GM12878 (cell line): ENCODE measurements around the gene AP3B1. TPM values are rescaled to one million over a fixed set of nuclear protein-coding genes. Genes with fewer than 3 reads are reported as not detected.

Source experiments
- ATAC-seq: fragments of 200-7000 bp; cut with Tn5 transposase; 3 replicates; pipeline ENCODE4 v1.9.1; 2020; ENCODE audit warnings: mild to moderate bottlenecking, moderate library complexity
- BruUV-seq: library from RNA; stranded (reverse); fragments of 400-500 nt; replicated peaks from 2 replicates; lab custom pipeline; 2021; lab: Mats Ljungman, UMichigan
- CTCF ChIA-PET: fragments of 300-600 bp; sonication (Branson Sonifier 250); formaldehyde crosslinking; extraction: SDS; loops from one replicate; lab custom pipeline; 2021; ENCODE audit warnings: inconsistent platforms; lab: Yijun Ruan, JAX
- POLR2A ChIA-PET: fragments of 350-600 bp; formaldehyde crosslinking; extraction: SDS; loops from one replicate; lab custom pipeline; 2021; ENCODE audit warnings: inconsistent platforms; lab: Charles Lee
- RAD21 ChIA-PET: fragments of 300-600 bp; sonication (Branson Sonifier 250); formaldehyde crosslinking; loops from one replicate; lab custom pipeline; 2023; ENCODE audit warnings: antibody characterized with exemption; ENCODE audit not compliant: unreplicated experiment; lab: Charles Lee
- SMC1A ChIA-PET: fragments of 300-600 bp; sonication (Branson Sonifier 250); formaldehyde crosslinking; loops from one replicate; lab custom pipeline; 2023; ENCODE audit not compliant: unreplicated experiment, uncharacterized antibody; lab: Charles Lee
- DNase-seq: peaks from one replicate; pipeline ENCODE4 v3.0.0-alpha.2; 2011; ENCODE audit warnings: low read depth, low spot score
- FAIRE-seq: peaks from 3 replicates; lab custom pipeline; 2011; peaks lifted over from hg19 to GRCh38; lab: Jason Lieb, UNC
- H2AFZ ChIP-seq: 2 replicates; pipeline ENCODE4 v1.6.0; 2011; ENCODE audit warnings: low read depth, low read length, control low read depth; ENCODE audit not compliant: control insufficient read depth
- H3K27ac ChIP-seq: 2 replicates; pipeline ENCODE4 v1.5.1; 2011; ENCODE audit warnings: control low read depth; ENCODE audit not compliant: control insufficient read depth, insufficient read depth
- H3K27me3 ChIP-seq, 2 experiments: replicated peaks in 1 of 2; 2 replicates each; pipeline versions ENCODE4 v1.6.0 to v1.6.1; 2011; ENCODE audit warnings: low read length in 1 of 2; ENCODE audit not compliant: control insufficient read depth in 2 of 2, insufficient read depth in 2 of 2
- H3K36me3 ChIP-seq, 2 experiments: 2 replicates each; pipeline ENCODE4 v1.5.1; 2011; ENCODE audit warnings: low read length in 1 of 2; ENCODE audit not compliant: control insufficient read depth in 2 of 2, insufficient read depth in 2 of 2
- H3K4me1 ChIP-seq: 2 replicates; pipeline ENCODE4 v1.6.1; 2011; ENCODE audit warnings: mild to moderate bottlenecking, low read length, moderate library complexity, mixed read lengths; ENCODE audit not compliant: control insufficient read depth, insufficient read depth
- H3K4me2 ChIP-seq: 2 replicates; pipeline ENCODE4 v1.6.0; 2011; ENCODE audit warnings: control low read depth; ENCODE audit not compliant: control insufficient read depth, insufficient read depth
- H3K4me3 ChIP-seq: fragments of 200-600 bp; sonication (generic); 2 replicates; pipeline ENCODE4 v1.5.1; 2016
- H3K79me2 ChIP-seq: 2 replicates; pipeline ENCODE4 v1.6.0; 2011; ENCODE audit warnings: low read length; ENCODE audit not compliant: control insufficient read depth, insufficient read depth
- H3K9ac ChIP-seq: 2 replicates; pipeline ENCODE4 v1.8.0; 2011; ENCODE audit warnings: low read length, control low read depth, mixed read lengths; ENCODE audit not compliant: control insufficient read depth, insufficient read depth
- H3K9me3 ChIP-seq: replicated peaks from 3 replicates; pipeline ENCODE4 v1.5.1; 2011; ENCODE audit warnings: mild to moderate bottlenecking, low read length; ENCODE audit not compliant: control insufficient read depth, insufficient read depth
- H4K20me1 ChIP-seq: 2 replicates; pipeline ENCODE4 v1.6.0; 2011; ENCODE audit not compliant: control insufficient read depth, insufficient read depth
- CHD1 ChIP-seq: IDR thresholded peaks from 2 replicates; pipeline ENCODE4 v1.6.1; 2012; ENCODE audit warnings: low read depth, low read length, improper control_type of control experiment
- ESRRA ChIP-seq: IDR thresholded peaks from 2 replicates; pipeline ENCODE4 v1.6.1; 2012; ENCODE audit warnings: mild to moderate bottlenecking, low read length, improper control_type of control experiment
- GABPA ChIP-seq: IDR thresholded peaks from 2 replicates; pipeline ENCODE4 v1.6.1; 2014; ENCODE audit warnings: antibody characterized with exemption, low read depth, mild to moderate bottlenecking, inconsistent platforms
- HDAC6 ChIP-seq: fragments of 200-600 bp; sonication (generic); IDR thresholded peaks from one replicate; pipeline ENCODE4 v1.8.0; 2017; ENCODE audit warnings: antibody characterized with exemption; ENCODE audit not compliant: unreplicated experiment
- HDGF ChIP-seq: fragments of 450-650 bp; IDR thresholded peaks from 2 replicates; pipeline ENCODE4 v1.6.1; 2016; ENCODE audit warnings: antibody characterized with exemption
- NFIC ChIP-seq: IDR thresholded peaks from 2 replicates; pipeline ENCODE4 v1.6.1; 2012; ENCODE audit warnings: low read depth, mild to moderate bottlenecking, inconsistent platforms, low read length, moderate library complexity
- SMC3 ChIP-seq: IDR thresholded peaks from 2 replicates; pipeline ENCODE4 v1.6.1; 2011; ENCODE audit warnings: low read length, improper control_type of control experiment, borderline replicate concordance
- SREBF1 ChIP-seq: IDR thresholded peaks from 2 replicates; pipeline ENCODE4 v1.6.1; 2012; ENCODE audit warnings: mild to moderate bottlenecking, low read length
- ZNF24 ChIP-seq: fragments of 450-650 bp; IDR thresholded peaks from 2 replicates; pipeline ENCODE4 v1.6.1; 2017; ENCODE audit warnings: antibody characterized with exemption, mild to moderate bottlenecking
- ZNF384 ChIP-seq: IDR thresholded peaks from 2 replicates; pipeline ENCODE4 v1.6.1; 2012; ENCODE audit warnings: low read depth, mild to moderate bottlenecking, low read length, improper control_type of control experiment, borderline replicate concordance
- WGBS: methylation state at CpG from one replicate; pipeline ENCODE4 v1.1.6; 2016; ENCODE audit warnings: low lambda C conversion rate; ENCODE audit not compliant: insufficient replicate concordance, insufficient coverage; ENCODE audit errors: missing lambda C conversion rate; 5-methylcytosine and 5-hydroxymethylcytosine counted together
- in situ Hi-C: fragments of 300-500 bp; cut with MboI; formaldehyde crosslinking; loops from 9 replicates; pipeline ENCODE4 v1.14.3; 2018; ENCODE audit warnings: mixed read lengths
- intact Hi-C: fragments of 100-400 bp; cut with micrococcal nuclease; formaldehyde crosslinking; loops from one replicate; pipeline ENCODE4 v1.14.2; 2022; ENCODE audit not compliant: unreplicated experiment
- polyA plus RNA-seq, 11 experiments: library from polyadenylated mRNA; depleted of rRNA in 4 of 11; unstranded in 6 of 11; stranded (reverse) in 5 of 11; fragments of >200 nt; fragmentation: Nextera tagmentation in 4 of 11; fragmentation: Illumina TruSeq in 1 of 11; extraction: Ambion mirVana in 4 of 11; extraction: Trizol in 1 of 11; gene quantifications; 1 replicate in 1 of 11; 2 replicates in 10 of 11; pipeline versions ENCODE4 v1.2.1 to v1.2.3, GENCODE V29; 2011 to 2016; ENCODE audit warnings: inconsistent platforms in 2 of 11, missing spikeins in 2 of 11, low read depth in 1 of 11
- total RNA-seq, 4 experiments: library from RNA; depleted of rRNA in 3 of 4; stranded (reverse); fragments of >200 nt in 3 of 4; fragmentation: Illumina TruSeq in 1 of 4; extraction: Trizol in 1 of 4; gene quantifications; 2 replicates each; pipeline versions ENCODE4 v1.2.1 to v1.2.3, GENCODE V29; 2013 to 2021
- TF ChIP-seq, protein P1 (sequence below): IDR thresholded peaks from 2 replicates; pipeline ENCODE4 v1.6.1; 2011; ENCODE audit warnings: borderline replicate concordance, low read depth, mild to moderate bottlenecking, moderate library complexity, mixed read lengths, low read length; ENCODE audit not compliant: insufficient read depth; ENCODE audit errors: extremely low read length
- TF ChIP-seq, protein P2 (sequence below): fragments of 150-350 bp; IDR thresholded peaks from 2 replicates; pipeline ENCODE4 v1.6.1; 2016; ENCODE audit warnings: low read depth, low read length
- TF ChIP-seq, protein P3 (sequence below): fragments of 450-650 bp; IDR thresholded peaks from 2 replicates; pipeline ENCODE4 v1.6.1; 2017; ENCODE audit warnings: low read depth, mild to moderate bottlenecking, moderate library complexity

Gene AP3B1
- total and polyA plus RNA-seq, 10 of the 15 experiments (the other 5 are each of a cell fraction or from before 2014, with no cell fraction given): 30.9 to 70.8 (median 46.0) TPM

DNA sequence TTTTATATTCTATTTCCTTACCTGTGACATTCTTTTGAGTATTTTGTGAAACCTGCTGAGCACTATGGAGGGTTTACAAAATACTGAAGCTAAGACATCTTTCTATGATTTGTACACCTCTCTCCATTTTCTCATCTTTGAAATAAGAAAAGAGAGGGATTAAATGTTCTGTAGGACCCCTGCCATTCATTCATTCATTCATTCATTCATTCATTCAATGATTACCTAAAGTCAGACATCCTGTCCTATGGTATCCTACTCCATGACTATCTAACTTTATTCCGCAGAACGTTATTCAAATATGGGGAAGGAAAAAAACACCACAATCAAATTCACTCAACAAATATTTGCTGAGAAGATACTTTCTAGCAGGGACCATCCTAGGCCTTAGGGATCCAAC, 51.4 kb downstream of the AP3B1 start:
- H3K9me3 ChIP-seq: no peaks in the 10 kb centered on the region
- RAD21 ChIA-PET: no interaction called here
- H3K36me3 ChIP-seq: no peaks in the 10 kb centered on the region; a peak in 1 of 4 replicates
- no peak overlapping the region for H3K27ac ChIP-seq
- H4K20me1 ChIP-seq: no peaks in the 10 kb centered on the region
- no peaks in the 10 kb centered on the region for H3K79me2 ChIP-seq
- H3K27me3 ChIP-seq: no peaks in the 10 kb centered on the region
- H3K4me3 ChIP-seq: no peak overlapping the region
- ATAC-seq (no peak), DNase-seq (no peak), FAIRE-seq (no peak)
- TF ChIP-seq ZNF24: peak; percentile 88
- no peak for TF ChIP-seq ZNF384
- 100% methylated on average over 2 of the region's 2 CpGs for WGBS
- POLR2A ChIA-PET: interaction anchor here (0.6 kb wide), 1 partner anchor 697 kb away, joined by 3 read pairs; no protein-coding TSS in a partner anchor
- CTCF ChIA-PET: no interaction called here
- SMC1A ChIA-PET: interaction anchor here (0.8 kb wide), 1 partner anchor 45 kb away, joined by 3 read pairs; no protein-coding TSS in a partner anchor
- H3K4me1 ChIP-seq: no peaks in the 10 kb centered on the region
- H3K9ac ChIP-seq: no peak overlapping the region
- no peak overlapping the region for H2AFZ ChIP-seq
- intact Hi-C loops (no loop called here), in situ Hi-C loops (no loop called here)
- H3K4me2 ChIP-seq: no peak overlapping the region
- BruUV-seq: no TSS peak

DNA sequence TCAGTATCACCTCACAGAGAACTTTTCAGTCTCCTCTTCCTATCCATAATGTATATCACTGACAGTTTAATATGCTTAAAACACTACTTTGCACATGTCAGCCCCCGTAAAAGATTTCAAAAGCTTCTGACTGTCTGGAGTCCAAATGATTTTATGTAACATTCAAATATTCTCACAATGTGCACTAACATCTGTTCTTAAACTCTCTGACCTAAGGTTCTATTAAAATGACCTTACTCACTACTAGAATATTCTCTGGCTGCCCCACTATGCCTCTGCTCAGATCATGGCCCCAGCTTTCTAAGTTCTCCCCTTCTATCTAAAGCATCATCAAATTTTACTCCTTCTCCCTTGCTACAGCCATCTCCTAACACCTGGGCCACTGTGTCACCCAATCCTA, 52.5 kb downstream of the AP3B1 start:
- H3K9ac ChIP-seq: no peak overlapping the region
- no peaks in the 10 kb centered on the region for H3K79me2 ChIP-seq
- intact Hi-C loops (no loop called here), in situ Hi-C loops (no loop called here)
- no peaks in the 10 kb centered on the region for H3K4me1 ChIP-seq
- no peaks in the 10 kb centered on the region for H3K9me3 ChIP-seq
- SMC1A ChIA-PET: no interaction called here
- 100% methylated on average over 1 of the region's 1 CpG for WGBS
- no peak overlapping the region for H3K4me2 ChIP-seq
- no peak overlapping the region for H3K4me3 ChIP-seq
- RAD21 ChIA-PET: no interaction called here
- H3K27ac ChIP-seq: no peak overlapping the region
- BruUV-seq: no TSS peak
- no peaks in the 10 kb centered on the region for H3K27me3 ChIP-seq
- H3K36me3 ChIP-seq: no peaks in the 10 kb centered on the region; a peak in 2 of 4 replicates
- POLR2A ChIA-PET: no interaction called here
- DNase-seq (no peak), FAIRE-seq (peak; percentile 54), ATAC-seq (no peak)
- no peak overlapping the region for H2AFZ ChIP-seq
- CTCF ChIA-PET: no interaction called here
- H4K20me1 ChIP-seq: no peaks in the 10 kb centered on the region
- no peak for TF ChIP-seq GABPA
- TF ChIP-seq, protein P1, sequence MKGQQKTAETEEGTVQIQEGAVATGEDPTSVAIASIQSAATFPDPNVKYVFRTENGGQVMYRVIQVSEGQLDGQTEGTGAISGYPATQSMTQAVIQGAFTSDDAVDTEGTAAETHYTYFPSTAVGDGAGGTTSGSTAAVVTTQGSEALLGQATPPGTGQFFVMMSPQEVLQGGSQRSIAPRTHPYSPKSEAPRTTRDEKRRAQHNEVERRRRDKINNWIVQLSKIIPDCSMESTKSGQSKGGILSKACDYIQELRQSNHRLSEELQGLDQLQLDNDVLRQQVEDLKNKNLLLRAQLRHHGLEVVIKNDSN: no peak
- TF ChIP-seq SMC3: no peak
- TF ChIP-seq, protein P2, sequence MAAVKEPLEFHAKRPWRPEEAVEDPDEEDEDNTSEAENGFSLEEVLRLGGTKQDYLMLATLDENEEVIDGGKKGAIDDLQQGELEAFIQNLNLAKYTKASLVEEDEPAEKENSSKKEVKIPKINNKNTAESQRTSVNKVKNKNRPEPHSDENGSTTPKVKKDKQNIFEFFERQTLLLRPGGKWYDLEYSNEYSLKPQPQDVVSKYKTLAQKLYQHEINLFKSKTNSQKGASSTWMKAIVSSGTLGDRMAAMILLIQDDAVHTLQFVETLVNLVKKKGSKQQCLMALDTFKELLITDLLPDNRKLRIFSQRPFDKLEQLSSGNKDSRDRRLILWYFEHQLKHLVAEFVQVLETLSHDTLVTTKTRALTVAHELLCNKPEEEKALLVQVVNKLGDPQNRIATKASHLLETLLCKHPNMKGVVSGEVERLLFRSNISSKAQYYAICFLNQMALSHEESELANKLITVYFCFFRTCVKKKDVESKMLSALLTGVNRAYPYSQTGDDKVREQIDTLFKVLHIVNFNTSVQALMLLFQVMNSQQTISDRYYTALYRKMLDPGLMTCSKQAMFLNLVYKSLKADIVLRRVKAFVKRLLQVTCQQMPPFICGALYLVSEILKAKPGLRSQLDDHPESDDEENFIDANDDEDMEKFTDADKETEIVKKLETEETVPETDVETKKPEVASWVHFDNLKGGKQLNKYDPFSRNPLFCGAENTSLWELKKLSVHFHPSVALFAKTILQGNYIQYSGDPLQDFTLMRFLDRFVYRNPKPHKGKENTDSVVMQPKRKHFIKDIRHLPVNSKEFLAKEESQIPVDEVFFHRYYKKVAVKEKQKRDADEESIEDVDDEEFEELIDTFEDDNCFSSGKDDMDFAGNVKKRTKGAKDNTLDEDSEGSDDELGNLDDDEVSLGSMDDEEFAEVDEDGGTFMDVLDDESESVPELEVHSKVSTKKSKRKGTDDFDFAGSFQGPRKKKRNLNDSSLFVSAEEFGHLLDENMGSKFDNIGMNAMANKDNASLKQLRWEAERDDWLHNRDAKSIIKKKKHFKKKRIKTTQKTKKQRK: no peak
- TF ChIP-seq, protein P3, sequence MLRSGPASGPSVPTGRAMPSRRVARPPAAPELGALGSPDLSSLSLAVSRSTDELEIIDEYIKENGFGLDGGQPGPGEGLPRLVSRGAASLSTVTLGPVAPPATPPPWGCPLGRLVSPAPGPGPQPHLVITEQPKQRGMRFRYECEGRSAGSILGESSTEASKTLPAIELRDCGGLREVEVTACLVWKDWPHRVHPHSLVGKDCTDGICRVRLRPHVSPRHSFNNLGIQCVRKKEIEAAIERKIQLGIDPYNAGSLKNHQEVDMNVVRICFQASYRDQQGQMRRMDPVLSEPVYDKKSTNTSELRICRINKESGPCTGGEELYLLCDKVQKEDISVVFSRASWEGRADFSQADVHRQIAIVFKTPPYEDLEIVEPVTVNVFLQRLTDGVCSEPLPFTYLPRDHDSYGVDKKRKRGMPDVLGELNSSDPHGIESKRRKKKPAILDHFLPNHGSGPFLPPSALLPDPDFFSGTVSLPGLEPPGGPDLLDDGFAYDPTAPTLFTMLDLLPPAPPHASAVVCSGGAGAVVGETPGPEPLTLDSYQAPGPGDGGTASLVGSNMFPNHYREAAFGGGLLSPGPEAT: no peak
- no peak for TF ChIP-seq CHD1
- TF ChIP-seq HDAC6: no peak
- no peak for TF ChIP-seq HDGF
- TF ChIP-seq SREBF1: no peak
- TF ChIP-seq NFIC: no peak
- TF ChIP-seq ESRRA: no peak
